NK-92 (cell line): Measurements from ENCODE around the gene RASGRP1.

Experiments used
- DNase-seq: peaks from one replicate; lab custom pipeline; 2025; ENCODE audit not compliant: unreplicated experiment; lab: John Stamatoyannopoulos, UW

Gene RASGRP1

DNA sequence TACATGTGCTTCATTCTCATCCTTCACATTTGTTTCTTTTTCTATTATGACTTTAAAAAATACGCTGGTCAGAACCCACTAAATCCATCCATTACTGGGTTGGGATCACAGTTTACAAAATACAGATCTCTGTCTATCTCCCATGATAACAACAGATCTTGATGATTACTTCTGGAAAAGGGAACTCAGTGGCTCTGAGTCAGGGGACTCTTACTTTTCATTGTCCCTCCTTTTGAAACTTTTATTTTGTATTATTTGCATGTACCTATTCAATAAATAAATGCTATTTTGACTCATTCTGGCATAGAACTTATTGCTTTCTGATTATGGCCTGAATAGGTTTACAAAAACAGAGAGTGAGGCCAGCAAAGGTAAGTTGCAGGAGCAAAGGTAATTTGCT lies 11.6 kb upstream of the RASGRP1 start:
- DNase-seq: no peak

DNA sequence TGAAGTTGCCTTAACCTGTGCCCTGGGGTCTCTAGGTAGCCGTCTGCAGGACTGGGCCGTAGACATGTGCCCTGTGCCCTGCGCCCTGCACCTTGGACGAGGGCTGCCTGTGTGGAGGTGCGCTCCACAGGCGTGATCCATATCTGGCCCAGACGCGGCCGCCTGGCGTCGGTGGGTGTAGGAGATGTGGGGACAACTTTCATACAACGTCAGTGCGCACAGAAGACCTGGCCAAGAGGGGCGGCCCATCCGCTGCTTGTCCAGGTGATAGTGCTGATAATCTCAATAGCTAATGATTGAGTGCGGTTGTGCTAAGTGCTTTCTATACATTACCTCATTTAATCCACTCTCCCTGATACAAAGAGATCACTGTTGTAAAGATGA lies 665 bp upstream of the RASGRP1 start:
- no peak for DNase-seq

DNA sequence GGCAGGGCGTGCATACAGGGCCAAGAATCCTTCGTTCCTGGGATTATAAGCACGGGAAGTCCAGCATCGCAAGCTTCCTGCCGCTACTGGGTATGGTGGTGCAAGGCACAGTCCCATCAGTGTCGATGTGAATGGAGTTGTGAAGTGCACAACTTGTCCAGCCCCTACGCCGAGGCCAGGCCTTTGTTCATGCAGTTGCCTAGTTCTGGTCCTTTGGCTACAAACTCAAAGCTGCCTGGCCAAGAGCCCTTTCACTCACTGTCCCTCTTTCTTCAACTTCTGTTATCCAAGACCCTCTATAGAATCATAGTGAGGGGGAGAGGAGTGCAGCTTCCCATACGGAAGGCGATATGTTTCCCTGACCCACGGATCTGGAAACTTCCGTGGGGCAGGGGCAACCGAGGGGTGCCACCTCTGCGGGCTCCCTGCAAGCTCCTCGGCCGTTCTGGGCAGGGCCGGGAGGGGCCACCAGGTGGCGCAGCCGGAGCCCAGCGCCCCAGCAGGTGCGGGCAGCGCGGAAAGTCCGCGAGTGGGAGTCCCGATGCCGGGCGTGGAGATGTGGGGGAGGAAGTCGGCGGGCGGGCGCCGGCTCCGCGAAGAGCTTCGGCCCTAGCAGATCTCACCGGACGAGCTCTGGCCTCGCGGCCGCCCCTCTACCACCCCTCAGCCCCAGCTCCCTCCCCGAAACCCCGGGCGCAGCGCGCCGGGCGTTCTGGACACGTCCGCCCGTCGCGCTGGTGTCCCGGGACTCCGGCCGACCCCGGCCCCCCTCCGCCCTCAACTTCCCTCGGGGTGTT lies 693 bp downstream of the RASGRP1 start:
- DNase-seq: no peak

DNA sequence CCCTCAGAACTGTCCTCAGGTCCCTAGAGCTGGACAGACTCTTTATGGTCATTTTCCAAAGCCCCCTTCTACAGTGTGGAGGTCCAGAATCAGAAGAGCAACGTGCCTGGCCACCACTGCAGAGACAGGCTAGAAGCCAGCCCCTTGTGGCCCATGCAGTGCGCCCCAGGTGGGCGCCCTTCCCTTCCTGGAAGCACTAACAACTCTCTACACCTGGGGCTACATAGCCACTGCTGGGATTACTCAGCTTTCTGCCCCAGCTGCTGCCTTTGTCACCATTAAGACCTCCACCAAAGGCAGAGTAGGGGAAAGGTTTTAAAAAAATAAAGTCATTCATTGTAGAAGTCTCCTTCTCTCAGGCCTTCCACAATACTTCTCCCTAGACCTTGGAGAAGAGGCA lies 2.3 kb downstream of the RASGRP1 start:
- DNase-seq: no peak

DNA sequence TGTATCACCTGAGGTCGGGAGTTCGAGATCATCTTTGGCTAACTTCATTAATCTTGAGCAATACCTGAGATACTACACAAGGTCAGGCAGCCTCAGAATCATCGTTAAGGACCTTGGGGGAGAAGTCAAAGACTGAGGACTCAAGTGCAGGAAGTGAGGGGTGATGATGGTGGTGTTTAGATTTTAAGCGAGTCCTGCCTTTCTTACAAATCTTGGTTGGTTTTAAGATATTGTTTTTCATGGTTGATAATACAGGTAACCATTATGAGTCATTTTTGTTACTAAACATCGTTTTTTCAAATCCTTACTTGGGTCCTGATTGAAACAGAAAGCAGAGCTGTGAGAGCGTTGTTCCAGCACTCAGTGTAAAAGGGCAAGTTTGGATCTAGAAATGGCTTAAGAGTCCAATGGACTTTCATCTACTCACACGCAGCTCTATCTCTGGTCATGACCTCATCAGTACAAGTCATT lies 4.1 kb downstream of the RASGRP1 start:
- DNase-seq: no peak

DNA sequence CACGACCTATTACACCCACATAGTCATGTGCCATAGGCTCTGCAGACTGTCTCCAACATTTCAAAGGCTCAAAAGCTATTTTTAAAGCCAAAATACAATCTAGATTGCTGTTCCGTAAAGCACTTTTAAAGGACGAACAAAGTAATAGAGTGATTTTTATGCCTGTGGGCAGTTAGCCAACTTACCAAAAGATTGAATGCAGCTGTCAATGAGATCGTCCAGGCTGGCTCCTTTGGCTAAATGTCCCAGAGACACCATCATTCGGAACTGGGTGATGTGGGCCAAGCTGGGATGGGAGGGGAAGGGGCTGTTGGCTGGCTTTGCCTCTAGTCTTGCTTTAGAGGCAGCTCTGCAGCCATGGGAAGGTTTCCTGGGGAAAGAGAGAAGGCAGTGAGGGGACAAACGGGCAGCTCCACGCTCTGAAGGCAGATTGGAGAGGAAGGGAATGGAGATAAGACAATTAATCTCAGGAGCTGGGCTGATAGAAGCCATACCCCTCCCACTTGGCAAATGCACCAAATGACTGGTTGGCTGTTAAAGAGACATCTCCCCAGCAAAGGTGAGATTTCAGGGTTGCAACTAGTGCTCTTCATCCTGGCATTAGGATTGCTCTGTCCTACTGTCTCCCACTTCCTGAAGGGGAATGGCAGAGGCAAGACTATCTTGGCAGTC lies 4.8 kb downstream of the RASGRP1 start:
- no peak for DNase-seq

DNA sequence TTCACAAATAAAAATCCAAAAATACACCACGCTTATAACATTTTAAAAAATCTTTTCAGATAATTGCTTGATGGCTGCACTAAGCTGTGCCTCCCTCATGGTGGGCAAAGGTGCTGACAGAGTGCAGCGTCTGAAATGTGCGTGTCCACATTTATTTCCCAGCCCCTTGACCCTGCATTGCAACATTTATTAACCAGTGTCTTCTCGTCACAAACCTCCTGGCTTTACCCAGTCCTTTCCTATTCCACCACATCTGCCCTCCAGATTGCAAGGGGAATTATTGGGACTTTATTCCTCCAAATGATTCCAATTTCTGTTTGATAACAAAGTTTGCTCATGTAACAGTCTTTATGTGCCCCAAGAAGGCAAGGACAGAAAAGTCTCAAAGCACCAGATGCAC lies 5.5 kb downstream of the RASGRP1 start:
- DNase-seq: no peak

DNA sequence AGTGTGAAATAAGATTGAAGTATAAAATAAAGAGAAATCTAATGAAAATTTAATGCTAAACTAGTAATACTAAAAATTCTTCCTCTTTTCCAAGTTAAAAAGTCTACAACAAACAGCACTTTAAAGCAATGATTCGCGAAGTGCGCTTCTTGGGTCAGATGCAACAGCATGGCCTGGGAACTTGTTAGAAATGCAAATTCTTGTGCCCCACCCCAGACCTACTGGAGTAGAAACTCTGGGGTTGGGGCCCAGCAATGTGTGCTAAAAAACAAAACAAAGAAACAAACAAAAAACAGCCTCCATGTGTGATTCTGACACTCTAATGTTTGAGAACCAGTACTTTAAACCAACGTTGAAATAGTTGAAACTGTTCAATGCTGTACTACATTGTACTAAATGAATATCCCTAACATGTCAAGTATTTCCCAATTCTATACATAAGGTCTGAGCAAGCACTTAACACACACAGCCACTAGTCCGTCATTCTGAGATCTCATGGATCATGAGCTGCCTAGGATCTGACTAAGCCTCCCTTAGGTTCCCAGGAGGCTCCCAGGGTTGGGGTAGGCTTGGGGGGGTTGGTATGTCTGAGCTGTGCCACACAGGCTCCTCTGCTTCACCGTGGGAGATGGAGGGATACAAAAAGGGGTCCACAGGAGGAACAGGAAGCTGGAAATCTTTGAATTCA lies 6.1 kb downstream of the RASGRP1 start:
- DNase-seq: no peak

DNA sequence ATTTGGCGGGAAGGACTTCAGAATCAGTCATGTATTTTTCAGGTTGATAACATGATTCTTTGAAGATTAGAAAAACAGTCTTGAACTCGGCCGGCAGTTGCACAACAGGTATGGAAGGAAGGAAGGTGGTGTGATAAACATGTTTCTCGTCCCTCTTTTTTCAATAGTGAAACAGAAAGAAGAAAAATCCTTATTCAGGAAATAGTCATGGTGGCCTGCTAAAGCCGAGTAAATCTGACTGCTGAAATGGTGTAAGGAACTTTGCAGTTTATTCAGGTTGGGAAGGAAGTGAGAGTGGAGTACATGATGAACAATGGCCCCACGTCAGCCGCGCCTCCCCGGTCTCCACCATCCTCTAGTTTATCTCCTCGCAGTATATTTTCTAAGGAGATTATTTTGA lies 6.7 kb downstream of the RASGRP1 start:
- DNase-seq: no peak

DNA sequence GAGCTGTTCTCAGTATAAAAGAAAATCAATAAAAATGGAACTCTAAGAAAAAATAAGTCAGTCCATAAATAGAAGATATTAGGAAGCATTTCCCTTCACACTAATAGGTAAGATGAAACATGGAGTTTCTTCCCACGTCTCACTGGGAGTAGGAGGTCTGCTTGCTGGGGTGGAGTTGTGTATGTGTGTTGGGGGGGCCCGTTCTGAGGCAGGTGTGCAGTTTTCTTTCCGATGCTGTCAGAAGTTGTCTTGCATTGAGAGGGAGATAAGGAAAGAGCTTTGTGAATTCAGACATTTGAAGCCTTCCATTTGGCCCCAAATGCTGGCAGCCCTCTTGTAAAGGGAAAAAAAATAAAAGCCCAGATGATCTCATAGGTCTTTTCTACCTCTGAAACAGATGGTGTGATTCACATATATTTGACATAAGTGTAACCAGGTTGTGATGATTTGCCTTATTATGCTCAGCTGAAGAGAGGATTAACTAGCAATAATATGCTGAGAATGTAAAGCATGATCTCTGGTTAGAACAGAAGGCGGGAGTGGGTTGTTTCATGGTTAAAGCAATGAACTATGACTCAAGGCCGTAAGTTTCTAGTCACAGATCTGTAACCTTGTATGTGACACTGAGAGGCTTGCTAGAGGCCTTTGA lies 8.8 kb downstream of the RASGRP1 start:
- no peak for DNase-seq

DNA sequence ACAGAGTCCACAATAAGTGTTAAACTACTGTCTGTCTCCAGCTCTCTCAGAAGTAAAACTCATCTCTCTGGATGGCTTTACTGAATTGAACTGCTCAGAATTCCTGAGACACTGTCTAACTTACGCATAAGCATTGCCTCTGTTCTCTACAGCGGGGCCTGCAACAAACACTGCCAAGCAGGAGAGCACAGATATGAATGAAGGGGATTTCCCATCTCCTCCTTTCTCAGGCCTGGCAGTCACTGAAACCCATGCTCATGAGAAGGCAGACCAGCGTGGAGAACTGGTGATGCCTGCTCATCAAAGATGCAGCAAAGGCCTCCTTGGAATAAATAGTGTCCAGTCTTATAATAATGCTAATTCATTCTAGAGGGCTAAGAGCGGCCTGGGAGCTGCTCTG lies 10.3 kb downstream of the RASGRP1 start:
- no peak for DNase-seq

DNA sequence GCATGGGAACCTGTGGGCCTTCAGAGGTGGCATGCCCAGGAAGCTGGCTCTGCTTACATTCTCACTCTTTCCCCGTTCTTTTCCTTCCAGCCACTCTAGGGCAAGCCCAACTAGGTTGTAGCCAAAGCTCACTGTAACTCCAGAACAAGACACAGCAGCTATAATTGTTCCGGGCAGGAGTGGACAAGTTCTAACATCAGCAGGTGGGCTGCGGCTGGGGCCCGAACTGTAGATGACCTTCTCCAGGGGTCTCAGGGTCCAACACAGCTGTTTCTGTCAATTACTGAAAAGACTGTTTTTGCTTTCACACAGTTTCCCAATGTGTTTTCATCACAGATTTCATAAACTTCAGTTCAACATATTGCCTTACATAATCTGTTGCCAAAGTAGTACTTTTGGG lies 11.5 kb downstream of the RASGRP1 start:
- no peak for DNase-seq

DNA sequence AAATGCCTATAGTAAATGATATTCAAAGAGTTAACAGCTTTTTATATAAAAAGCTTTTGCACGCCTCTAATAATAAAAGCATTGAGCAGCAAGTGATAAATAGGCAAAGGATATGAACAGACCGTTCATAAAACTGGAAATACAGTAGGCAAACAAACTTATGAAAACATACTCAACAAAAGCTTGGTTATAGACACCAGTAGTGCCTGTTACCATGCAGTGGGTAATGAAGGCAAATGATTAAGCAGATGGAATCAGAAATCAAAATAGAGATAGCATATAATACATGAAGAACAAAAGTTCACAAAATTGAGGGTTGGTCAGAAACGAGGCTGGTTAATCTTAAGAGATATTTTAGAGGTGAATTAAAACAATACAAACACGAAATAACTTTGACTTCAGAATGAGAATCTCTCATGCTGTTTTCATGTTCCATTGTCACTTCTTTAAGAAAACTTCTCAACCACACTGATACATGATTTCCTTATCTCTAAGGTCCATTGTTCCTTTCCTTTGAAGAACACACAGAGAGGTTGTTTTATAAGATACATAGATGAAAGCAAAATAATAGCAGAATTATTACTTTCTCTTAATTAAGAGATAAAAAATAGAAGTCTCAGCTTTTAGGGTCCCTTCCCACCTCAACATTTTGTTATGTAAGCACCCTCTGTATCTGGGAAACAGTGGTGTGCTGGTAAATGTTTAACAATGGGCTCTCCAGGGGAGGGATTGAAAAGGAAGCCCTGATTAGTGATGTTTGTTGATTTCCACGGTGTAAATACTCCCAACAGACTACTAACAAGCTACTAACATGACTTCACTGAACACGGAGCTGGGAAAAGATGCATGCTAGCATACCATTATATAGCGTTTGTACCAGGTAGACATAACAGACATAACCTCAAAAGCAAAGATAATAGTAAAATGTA lies 12.6 kb downstream of the RASGRP1 start:
- no peak for DNase-seq

DNA sequence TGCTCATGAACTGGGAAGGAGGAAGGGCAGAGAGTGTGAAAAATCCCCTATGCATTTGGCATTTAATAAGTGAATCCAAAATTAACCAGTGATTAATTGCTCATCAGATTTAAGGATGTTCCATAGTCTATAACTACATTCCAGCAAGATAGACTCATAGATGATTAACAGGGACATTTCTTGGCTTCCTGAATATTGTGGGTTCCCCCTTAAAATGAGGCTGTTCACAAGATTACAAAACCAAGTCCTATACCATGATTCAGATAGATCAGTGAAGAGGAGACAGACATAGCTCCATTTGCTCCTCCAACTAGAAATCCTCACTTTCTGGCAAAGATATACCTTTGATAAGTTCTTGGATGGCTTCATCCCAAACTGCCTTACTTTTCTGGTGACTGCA lies 15.4 kb downstream of the RASGRP1 start:
- no peak for DNase-seq

DNA sequence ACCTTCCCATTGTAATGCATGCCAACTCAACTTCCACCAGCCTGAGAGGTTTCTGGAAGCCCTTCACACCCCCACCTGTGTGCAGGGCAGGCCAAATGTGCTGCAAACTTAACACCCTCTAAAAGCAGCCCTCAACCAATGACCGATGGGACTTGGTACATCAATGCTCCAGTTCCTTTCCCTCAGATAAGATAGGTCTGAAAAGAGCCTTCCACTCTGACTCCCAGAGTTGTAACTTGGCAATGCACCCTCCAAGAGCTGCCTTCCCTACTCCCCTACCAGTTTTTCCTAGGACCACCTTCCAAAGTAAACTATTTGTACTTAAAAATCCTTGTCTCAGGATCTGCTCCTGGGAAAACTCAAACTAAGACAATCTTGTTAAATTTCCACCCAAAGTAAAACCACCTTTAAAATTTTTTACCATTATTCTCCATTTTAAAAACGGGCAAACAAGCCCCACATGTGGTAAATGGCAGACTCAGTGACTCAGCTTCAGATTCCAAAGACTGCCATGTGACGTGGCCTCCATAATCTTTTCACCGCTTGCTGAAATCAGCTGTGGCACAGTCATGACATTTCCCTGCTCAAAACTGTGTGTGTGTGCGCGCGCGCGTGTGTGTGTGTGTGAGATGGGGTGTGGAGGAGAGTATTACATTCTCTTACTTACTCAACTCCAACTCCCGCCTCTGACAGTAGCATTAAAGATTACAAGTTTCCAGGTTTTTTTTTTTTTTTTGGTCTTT lies 17.2 kb downstream of the RASGRP1 start:
- DNase-seq: no peak

DNA sequence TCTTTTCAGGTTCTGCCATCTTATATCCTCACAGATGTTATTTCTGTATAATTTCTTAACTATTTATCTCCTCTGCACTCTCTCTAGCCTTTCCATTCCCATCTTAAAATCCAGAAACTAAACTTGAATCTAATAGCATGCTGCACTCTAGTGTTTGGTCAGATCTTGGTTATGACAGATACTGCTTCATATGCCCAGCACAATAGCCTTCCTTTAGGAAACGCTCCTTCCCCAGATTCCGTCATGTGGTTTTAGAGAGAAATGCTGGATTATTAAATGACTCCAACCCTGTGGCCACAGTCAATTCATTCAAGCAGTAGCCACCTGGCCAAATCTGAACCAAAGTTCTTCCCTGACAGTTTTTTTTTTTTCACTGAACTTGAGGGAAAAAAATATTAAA lies 19.4 kb downstream of the RASGRP1 start:
- no peak for DNase-seq

DNA sequence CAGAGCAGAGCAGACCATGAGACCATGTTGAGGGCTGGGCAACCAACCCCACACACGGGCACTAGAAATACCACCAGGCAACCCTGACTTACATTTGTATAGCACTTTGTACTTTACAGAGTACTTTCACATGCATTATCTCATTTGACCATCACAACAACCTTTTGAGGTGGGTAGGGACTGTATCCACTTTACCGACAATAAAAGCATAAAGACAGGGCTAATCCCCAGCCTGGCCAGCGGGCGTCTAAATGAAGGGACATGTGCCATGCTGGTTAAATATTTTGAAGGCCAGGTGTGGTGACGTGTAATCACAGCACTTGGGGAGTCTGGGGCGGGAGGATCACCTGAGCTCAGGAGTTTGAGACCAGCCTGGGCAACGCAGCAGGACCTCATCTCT lies 23.6 kb downstream of the RASGRP1 start:
- DNase-seq: no peak

DNA sequence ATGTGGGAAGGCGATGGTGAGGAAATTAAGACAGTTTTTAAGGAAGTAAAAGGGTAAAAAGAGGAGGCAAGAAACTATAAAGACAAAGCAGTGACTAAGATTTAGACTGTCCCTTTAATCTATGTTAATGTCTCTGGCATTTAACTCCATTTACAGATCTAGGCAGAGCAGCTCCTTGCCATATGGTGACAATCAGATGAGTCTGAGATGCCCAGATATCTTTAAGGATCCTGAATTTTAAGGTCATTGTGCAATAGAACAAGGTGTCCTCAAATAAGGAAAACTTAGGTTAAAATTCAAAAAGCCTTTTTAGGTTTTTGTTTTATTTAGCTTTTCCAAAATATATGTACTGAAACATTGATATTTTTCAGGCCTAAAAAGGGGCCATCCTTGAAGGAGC lies 24.1 kb downstream of the RASGRP1 start:
- no peak for DNase-seq

DNA sequence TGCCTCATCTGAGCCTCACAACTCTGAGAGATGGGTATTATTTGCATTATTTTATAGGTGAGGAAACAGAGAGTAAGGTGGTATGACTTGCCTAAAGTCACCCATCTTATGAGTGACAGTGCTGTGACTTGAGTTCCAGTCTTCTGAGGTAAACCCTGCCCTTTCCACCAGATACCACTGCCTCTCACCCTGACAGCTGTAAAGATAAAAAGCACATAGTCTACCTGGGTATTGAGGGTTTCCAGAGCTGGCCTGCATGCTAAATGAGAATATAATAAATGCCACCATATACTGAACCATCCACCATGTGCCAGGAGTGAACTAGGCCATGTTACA lies 25.6 kb downstream of the RASGRP1 start:
- no peak for DNase-seq
